PC-9 (cell line): ENCODE results near the gene KLF13. TPM values are rescaled to one million over a fixed set of nuclear protein-coding genes. Genes with fewer than 3 reads are reported as not detected.

ENCODE experiments used
- BruUV-seq: library from RNA; stranded (reverse); fragments of 400-500 nt; replicated peaks from 2 replicates; lab custom pipeline; 2021; lab: Mats Ljungman, UMichigan
- CTCF ChIA-PET: fragments of 300-600 bp; sonication (Branson Sonifier 250); formaldehyde crosslinking; loops from one replicate; lab custom pipeline; 2022; ENCODE audit warnings: antibody characterized with exemption; lab: Charles Lee
- POLR2A ChIA-PET: fragments of 300-600 bp; sonication (Branson Sonifier 250); formaldehyde crosslinking; loops from one replicate; lab custom pipeline; 2022; ENCODE audit warnings: antibody characterized with exemption; ENCODE audit not compliant: unreplicated experiment; lab: Charles Lee
- DNase-seq, 2 experiments: peaks; one replicate each; pipeline versions ENCODE4 v3.0.0 to v3.0.0-alpha.2; 2015 to 2022; ENCODE audit warnings: mixed read lengths in 1 of 2
- H2AFZ ChIP-seq: fragments of 200-600 bp; sonication (generic); 2 replicates; pipeline ENCODE4 v1.8.1; 2017; ENCODE audit warnings: antibody characterized with exemption
- H3F3A ChIP-seq: fragments of 200-600 bp; sonication (generic); 2 replicates; pipeline ENCODE4 v1.8.1; 2017; ENCODE audit warnings: antibody characterized with exemption, mild to moderate bottlenecking, low read depth; ENCODE audit not compliant: insufficient read depth
- H3K27ac ChIP-seq: fragments of 200-600 bp; sonication (generic); 2 replicates; pipeline ENCODE4 v1.6.1; 2016; ENCODE audit warnings: mixed run types
- H3K27me3 ChIP-seq: fragments of 200-600 bp; sonication (generic); 2 replicates; pipeline ENCODE4 v1.6.1; 2016; ENCODE audit warnings: low read depth, mixed run types; ENCODE audit not compliant: insufficient read depth
- H3K36me3 ChIP-seq: fragments of 200-600 bp; sonication (generic); 2 replicates; pipeline ENCODE4 v1.6.1; 2016; ENCODE audit warnings: low read depth, mixed run types
- H3K4me1 ChIP-seq: fragments of 200-600 bp; sonication (generic); replicated peaks from 2 replicates; pipeline ENCODE4 v1.6.1; 2016; ENCODE audit warnings: mixed run types; ENCODE audit not compliant: insufficient read depth
- H3K4me2 ChIP-seq: fragments of 200-600 bp; sonication (generic); 2 replicates; pipeline ENCODE4 v1.6.1; 2017; ENCODE audit warnings: mixed run types
- H3K4me3 ChIP-seq: fragments of 200-600 bp; sonication (generic); 2 replicates; pipeline ENCODE4 v1.6.1; 2016; ENCODE audit warnings: mixed run types
- H3K79me2 ChIP-seq: fragments of 200-600 bp; sonication (generic); 2 replicates; pipeline ENCODE4 v1.6.1; 2017; ENCODE audit warnings: low read depth, mixed run types
- H3K9me2 ChIP-seq: fragments of 200-600 bp; sonication (generic); 2 replicates; pipeline ENCODE4 v1.8.1; 2017; ENCODE audit warnings: mild to moderate bottlenecking; ENCODE audit not compliant: insufficient read depth
- H3K9me3 ChIP-seq: fragments of 200-600 bp; sonication (generic); 2 replicates; pipeline ENCODE4 v1.8.1; 2016; ENCODE audit warnings: low read depth; ENCODE audit not compliant: insufficient read depth
- H4K20me1 ChIP-seq: fragments of 200-600 bp; sonication (generic); 2 replicates; pipeline ENCODE4 v1.8.1; 2017; ENCODE audit not compliant: insufficient read depth
- EZH2 ChIP-seq: fragments of 200-600 bp; sonication (generic); IDR thresholded peaks from 2 replicates; pipeline ENCODE4 v1.8.0; 2017; ENCODE audit warnings: antibody characterized with exemption, low read depth
- intact Hi-C: fragments of 100-400 bp; cut with micrococcal nuclease; formaldehyde crosslinking; loops from one replicate; pipeline ENCODE4 v1.10.0; 2022; ENCODE audit not compliant: unreplicated experiment
- total RNA-seq: library from RNA; stranded (reverse); gene quantifications from 2 replicates; pipeline ENCODE4 v1.2.3, GENCODE V29; 2021
- TF ChIP-seq, protein P1 (sequence below): fragments of 200-600 bp; sonication (generic); conservative IDR thresholded peaks from 2 replicates; pipeline ENCODE4 v1.6.1; 2017; ENCODE audit warnings: mixed run types, antibody characterized with exemption, mild to moderate bottlenecking, moderate library complexity

The KLF13 gene
- total RNA-seq, 1 experiment from 2014 or later = 3.4 TPM

GRCh38 chr15:31373096-31373865 is 46.6 kb downstream of the KLF13 start:
- H2AFZ ChIP-seq = no peak overlapping the region
- H3K9me3 ChIP-seq = no peaks in the 10 kb centered on the region
- no peaks in the 10 kb centered on the region for H3K4me1 ChIP-seq
- H3K4me2 ChIP-seq = no peak overlapping the region
- CTCF ChIA-PET = no interaction called here
- no peak for TF ChIP-seq EZH2
- TF ChIP-seq, protein P1, sequence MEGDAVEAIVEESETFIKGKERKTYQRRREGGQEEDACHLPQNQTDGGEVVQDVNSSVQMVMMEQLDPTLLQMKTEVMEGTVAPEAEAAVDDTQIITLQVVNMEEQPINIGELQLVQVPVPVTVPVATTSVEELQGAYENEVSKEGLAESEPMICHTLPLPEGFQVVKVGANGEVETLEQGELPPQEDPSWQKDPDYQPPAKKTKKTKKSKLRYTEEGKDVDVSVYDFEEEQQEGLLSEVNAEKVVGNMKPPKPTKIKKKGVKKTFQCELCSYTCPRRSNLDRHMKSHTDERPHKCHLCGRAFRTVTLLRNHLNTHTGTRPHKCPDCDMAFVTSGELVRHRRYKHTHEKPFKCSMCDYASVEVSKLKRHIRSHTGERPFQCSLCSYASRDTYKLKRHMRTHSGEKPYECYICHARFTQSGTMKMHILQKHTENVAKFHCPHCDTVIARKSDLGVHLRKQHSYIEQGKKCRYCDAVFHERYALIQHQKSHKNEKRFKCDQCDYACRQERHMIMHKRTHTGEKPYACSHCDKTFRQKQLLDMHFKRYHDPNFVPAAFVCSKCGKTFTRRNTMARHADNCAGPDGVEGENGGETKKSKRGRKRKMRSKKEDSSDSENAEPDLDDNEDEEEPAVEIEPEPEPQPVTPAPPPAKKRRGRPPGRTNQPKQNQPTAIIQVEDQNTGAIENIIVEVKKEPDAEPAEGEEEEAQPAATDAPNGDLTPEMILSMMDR = no peak
- H4K20me1 ChIP-seq = no peaks in the 10 kb centered on the region
- H3K9me2 ChIP-seq = no peaks in the 10 kb centered on the region
- no peak overlapping the region for H3K27ac ChIP-seq
- H3K4me3 ChIP-seq = no peak overlapping the region
- intact Hi-C loops = no loop called here
- H3K79me2 ChIP-seq = no peaks in the 10 kb centered on the region
- H3F3A ChIP-seq = no peaks in the 10 kb centered on the region
- H3K27me3 ChIP-seq = peaks cover 57% of the 10 kb centered on the region
- POLR2A ChIA-PET = no interaction called here
- BruUV-seq = no TSS peak
- no peaks in the 10 kb centered on the region for H3K36me3 ChIP-seq
- DNase-seq = no peak

GRCh38 chr15:31373970-31374369 is 47.3 kb downstream of the KLF13 start:
- CTCF ChIA-PET = no interaction called here

GRCh38 chr15:31374489-31374888 is 47.9 kb downstream of the KLF13 start:
- no TSS peak for BruUV-seq
- Histone ChIP-seq H3K9me3 (no peaks in the 10 kb centered on the region), H3K27me3 (peaks cover 57% of the 10 kb centered on the region), H3K4me2 (no peak overlapping the region), H3K79me2 (no peaks in the 10 kb centered on the region), H3K27ac (no peak overlapping the region), H3K9me2 (no peaks in the 10 kb centered on the region), H3F3A (no peaks in the 10 kb centered on the region), H2AFZ (no peak overlapping the region), H3K4me1 (no peaks in the 10 kb centered on the region), H3K36me3 (no peaks in the 10 kb centered on the region), H4K20me1 (no peaks in the 10 kb centered on the region), H3K4me3 (no peak overlapping the region)
- POLR2A ChIA-PET = no interaction called here
- no peak for DNase-seq
- TF ChIP-seq, protein P1 = no peak
- no peak for TF ChIP-seq EZH2
- CTCF ChIA-PET = no interaction called here
- intact Hi-C loops = no loop called here

More at GRCh38 chr15:31373970-31374369, 47.3 kb downstream of the KLF13 start:
- Histone ChIP-seq H4K20me1 (no peaks in the 10 kb centered on the region), H3K9me3 (no peaks in the 10 kb centered on the region), H3K4me3 (no peak overlapping the region), H3K4me2 (no peak overlapping the region), H2AFZ (no peak overlapping the region), H3K4me1 (no peaks in the 10 kb centered on the region), H3K36me3 (no peaks in the 10 kb centered on the region), H3K27ac (no peak overlapping the region), H3K9me2 (no peaks in the 10 kb centered on the region), H3K79me2 (no peaks in the 10 kb centered on the region), H3F3A (no peaks in the 10 kb centered on the region), H3K27me3 (peaks cover 58% of the 10 kb centered on the region)
- TF ChIP-seq EZH2 = no peak
- TF ChIP-seq, protein P1 = no peak
- POLR2A ChIA-PET = no interaction called here
- no TSS peak for BruUV-seq
- intact Hi-C loops = no loop called here
- no peak for DNase-seq
